Astrocyte (in vitro differentiated cells and primary cell): Measurements from ENCODE around the gene RPAP2. TPM values are rescaled to one million over a fixed set of nuclear protein-coding genes. Genes with fewer than 3 reads are reported as not detected.

Experiments used
- DNase-seq: peaks from one replicate; pipeline ENCODE4 v3.0.0-alpha.2; 2010; ENCODE audit warnings: low read depth
- FAIRE-seq: peaks from 2 replicates; lab custom pipeline; 2011; peaks lifted over from hg19 to GRCh38; lab: Jason Lieb, UNC
- H2AFZ ChIP-seq: 2 replicates; pipeline ENCODE4 v1.6.0; 2012; ENCODE audit warnings: low read depth, low read length, inconsistent platforms
- H3K27ac ChIP-seq: 2 replicates; pipeline ENCODE4 v1.5.1; 2011; ENCODE audit warnings: low read depth, low read length, inconsistent platforms
- H3K27me3 ChIP-seq: 2 replicates; pipeline ENCODE4 v1.6.0; 2011; ENCODE audit warnings: low read length, inconsistent platforms; ENCODE audit not compliant: insufficient read depth
- H3K36me3 ChIP-seq: 2 replicates; pipeline ENCODE4 v1.5.1; 2011; ENCODE audit warnings: low read length, inconsistent platforms; ENCODE audit not compliant: insufficient read depth
- H3K4me1 ChIP-seq: 2 replicates; pipeline ENCODE4 v1.5.1; 2011; ENCODE audit warnings: low read length, inconsistent platforms; ENCODE audit not compliant: insufficient read depth
- H3K4me2 ChIP-seq: 2 replicates; pipeline ENCODE4 v1.6.0; 2012; ENCODE audit warnings: low read length, inconsistent platforms
- H3K4me3 ChIP-seq: 2 replicates; pipeline ENCODE4 v1.5.1; 2011; ENCODE audit warnings: low read depth, mild to moderate bottlenecking, low read length, inconsistent platforms; ENCODE audit not compliant: insufficient read depth
- H3K79me2 ChIP-seq: 2 replicates; pipeline ENCODE4 v1.6.0; 2012; ENCODE audit warnings: mild to moderate bottlenecking, low read length, inconsistent platforms; ENCODE audit not compliant: insufficient read depth
- H3K9ac ChIP-seq: 2 replicates; pipeline ENCODE4 v1.6.0; 2012; ENCODE audit warnings: mild to moderate bottlenecking, low read length, inconsistent platforms
- H3K9me3 ChIP-seq: 2 replicates; pipeline ENCODE4 v1.5.1; 2012; ENCODE audit warnings: low read depth, mild to moderate bottlenecking, low read length, inconsistent platforms; ENCODE audit not compliant: insufficient read depth
- H4K20me1 ChIP-seq: 2 replicates; pipeline ENCODE4 v1.6.0; 2012; ENCODE audit warnings: low read length, inconsistent platforms; ENCODE audit not compliant: insufficient read depth
- H3K27ac Mint-ChIP-seq: one replicate; pipeline ENCODE4 v1.8.0; 2021; ENCODE audit warnings: mild to moderate bottlenecking, mixed read lengths; ENCODE audit not compliant: unreplicated experiment
- H3K27me3 Mint-ChIP-seq: one replicate; pipeline ENCODE4 v1.8.0; 2021; ENCODE audit warnings: low read depth, mixed read lengths; ENCODE audit not compliant: unreplicated experiment
- H3K36me3 Mint-ChIP-seq: one replicate; pipeline ENCODE4 v1.8.0; 2021; ENCODE audit warnings: low read depth, mixed read lengths; ENCODE audit not compliant: unreplicated experiment
- H3K4me1 Mint-ChIP-seq: one replicate; pipeline ENCODE4 v1.8.0; 2021; ENCODE audit warnings: low read depth, mixed read lengths; ENCODE audit not compliant: unreplicated experiment
- H3K4me3 Mint-ChIP-seq: one replicate; pipeline ENCODE4 v1.8.0; 2021; ENCODE audit warnings: mild to moderate bottlenecking, moderate library complexity, mixed read lengths; ENCODE audit not compliant: unreplicated experiment
- H3K9me3 Mint-ChIP-seq: one replicate; pipeline ENCODE4 v1.8.0; 2021; ENCODE audit warnings: mild to moderate bottlenecking, mixed read lengths; ENCODE audit not compliant: unreplicated experiment
- CTCF ChIP-seq: IDR thresholded peaks from 2 replicates; pipeline ENCODE4 v1.5.1; 2011; ENCODE audit warnings: low read depth, mild to moderate bottlenecking, inconsistent platforms, low read length, moderate library complexity; ENCODE audit not compliant: insufficient read depth
- EZH2 ChIP-seq: IDR thresholded peaks from 2 replicates; pipeline ENCODE4 v1.6.1; 2012; ENCODE audit warnings: mild to moderate bottlenecking, low read length, inconsistent platforms; ENCODE audit not compliant: insufficient read depth
- total RNA-seq: library from RNA; stranded (reverse); gene quantifications from 2 replicates; pipeline ENCODE4 v1.2.1, GENCODE V29; 2021

Gene RPAP2
- total RNA-seq, 1 donor from 2014 or later, result 23.0 TPM

- Mint-ChIP-seq H3K27me3 (no peaks in the 10 kb centered on the region), H3K9me3 (peaks cover 4% of the 10 kb centered on the region), H3K27ac (no peak overlapping the region), H3K4me3 (no peak overlapping the region), H3K4me1 (no peaks in the 10 kb centered on the region), H3K36me3 (peaks cover 13% of the 10 kb centered on the region)
- H3K36me3 ChIP-seq, result peaks cover 6% of the 10 kb centered on the region
- H3K27me3 ChIP-seq, result no peaks in the 10 kb centered on the region
- H3K9ac ChIP-seq, result no peak overlapping the region
- no peak overlapping the region for H3K4me2 ChIP-seq
- no peaks in the 10 kb centered on the region for H4K20me1 ChIP-seq
- H3K4me3 ChIP-seq, result no peak overlapping the region
- H3K4me1 ChIP-seq, result peaks cover 11% of the 10 kb centered on the region
- peaks cover 3% of the 10 kb centered on the region for H3K9me3 ChIP-seq
- DNase-seq (no peak), FAIRE-seq (peak; percentile 32)
- TF ChIP-seq CTCF, result no peak
- TF ChIP-seq EZH2, result no peak
- no peaks in the 10 kb centered on the region for H3K79me2 ChIP-seq
- no peak overlapping the region for H3K27ac ChIP-seq
- H2AFZ ChIP-seq, result no peak overlapping the region
These were observed 34.8 kb downstream of the RPAP2 start for GRCh38 chr1:92333668-92334067.

GRCh38 chr1:92340154-92340553 lies 41.3 kb downstream of the RPAP2 start:
- H3K4me1 Mint-ChIP-seq, result no peaks in the 10 kb centered on the region
- Histone ChIP-seq H3K27ac (no peak overlapping the region), H3K36me3 (peaks cover 10% of the 10 kb centered on the region), H3K9ac (no peak overlapping the region), H3K79me2 (no peaks in the 10 kb centered on the region), H3K27me3 (no peaks in the 10 kb centered on the region), H4K20me1 (no peaks in the 10 kb centered on the region), H3K4me3 (no peak overlapping the region), H3K9me3 (no peaks in the 10 kb centered on the region), H3K4me2 (no peak overlapping the region), H3K4me1 (no peaks in the 10 kb centered on the region), H2AFZ (no peak overlapping the region)
- H3K27ac Mint-ChIP-seq, result no peak overlapping the region
- FAIRE-seq, result no peak
- H3K4me3 Mint-ChIP-seq, result no peak overlapping the region
- H3K27me3 Mint-ChIP-seq, result no peaks in the 10 kb centered on the region
- peaks cover 6% of the 10 kb centered on the region for H3K36me3 Mint-ChIP-seq
- H3K9me3 Mint-ChIP-seq, result no peaks in the 10 kb centered on the region
- no peak for DNase-seq
- TF ChIP-seq EZH2 (no peak), CTCF (no peak)

- no peak overlapping the region for H3K27ac Mint-ChIP-seq
- Histone ChIP-seq H3K4me3 (no peak overlapping the region), H3K79me2 (no peaks in the 10 kb centered on the region), H2AFZ (no peak overlapping the region), H3K9me3 (no peaks in the 10 kb centered on the region), H3K27me3 (no peaks in the 10 kb centered on the region), H3K9ac (no peak overlapping the region), H3K4me1 (no peaks in the 10 kb centered on the region), H4K20me1 (no peaks in the 10 kb centered on the region), H3K4me2 (no peak overlapping the region), H3K27ac (no peak overlapping the region), H3K36me3 (peaks cover 6% of the 10 kb centered on the region)
- peaks cover 6% of the 10 kb centered on the region for H3K36me3 Mint-ChIP-seq
- FAIRE-seq (no peak), DNase-seq (no peak)
- TF ChIP-seq EZH2 (no peak), CTCF (no peak)
- no peaks in the 10 kb centered on the region for H3K9me3 Mint-ChIP-seq
- H3K4me1 Mint-ChIP-seq, result no peaks in the 10 kb centered on the region
- H3K4me3 Mint-ChIP-seq, result no peak overlapping the region
- H3K27me3 Mint-ChIP-seq, result no peaks in the 10 kb centered on the region
These were observed 43.5 kb downstream of the RPAP2 start for GRCh38 chr1:92342401-92342800.
